ENCODE measurements around the gene NIPBL.
"Not testable (repeated sequence)": the region's sequence is repeated elsewhere in the genome, so short reads cannot be mapped to it uniquely, and the experiment has no call there.

Gene NIPBL

DNA sequence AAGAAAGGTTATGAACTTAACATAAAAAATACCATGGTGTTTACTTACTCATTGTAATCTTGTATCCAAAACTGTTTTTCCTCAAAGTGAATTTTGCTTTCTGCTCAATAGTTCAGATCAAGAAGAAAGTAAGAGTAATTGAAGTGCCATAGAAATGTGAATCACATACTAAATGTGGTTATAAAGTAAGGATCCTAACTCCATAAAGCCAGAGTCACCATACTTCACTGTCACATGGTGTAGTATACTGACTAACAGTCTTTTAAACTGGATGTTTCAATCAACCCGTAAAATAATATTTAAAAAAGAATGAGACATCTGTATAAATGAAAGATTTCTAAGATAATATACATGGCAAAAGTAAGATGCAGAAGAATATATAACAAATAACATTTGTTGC is 72.1 kb downstream of the NIPBL start:
- no peak for DNase-seq

DNA sequence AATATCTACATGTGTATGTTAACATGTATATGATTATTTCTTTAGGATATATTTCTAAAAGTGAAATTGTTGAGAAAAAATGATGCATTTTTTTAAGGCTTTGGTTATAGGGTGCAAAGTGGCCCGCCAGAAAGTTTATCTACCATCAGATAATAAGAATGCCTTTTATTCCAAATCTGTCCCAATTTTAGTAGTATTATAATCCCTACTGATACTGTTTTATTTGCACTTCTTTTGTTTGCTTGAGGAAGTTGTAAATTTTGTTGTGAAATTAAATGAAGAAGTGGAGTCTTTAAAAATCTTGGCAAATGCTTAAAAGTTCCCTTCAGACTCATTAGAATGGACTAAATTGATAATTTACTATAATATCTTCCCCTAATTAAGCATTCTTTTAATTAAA is 73.0 kb downstream of the NIPBL start:
- no peak for DNase-seq

DNA sequence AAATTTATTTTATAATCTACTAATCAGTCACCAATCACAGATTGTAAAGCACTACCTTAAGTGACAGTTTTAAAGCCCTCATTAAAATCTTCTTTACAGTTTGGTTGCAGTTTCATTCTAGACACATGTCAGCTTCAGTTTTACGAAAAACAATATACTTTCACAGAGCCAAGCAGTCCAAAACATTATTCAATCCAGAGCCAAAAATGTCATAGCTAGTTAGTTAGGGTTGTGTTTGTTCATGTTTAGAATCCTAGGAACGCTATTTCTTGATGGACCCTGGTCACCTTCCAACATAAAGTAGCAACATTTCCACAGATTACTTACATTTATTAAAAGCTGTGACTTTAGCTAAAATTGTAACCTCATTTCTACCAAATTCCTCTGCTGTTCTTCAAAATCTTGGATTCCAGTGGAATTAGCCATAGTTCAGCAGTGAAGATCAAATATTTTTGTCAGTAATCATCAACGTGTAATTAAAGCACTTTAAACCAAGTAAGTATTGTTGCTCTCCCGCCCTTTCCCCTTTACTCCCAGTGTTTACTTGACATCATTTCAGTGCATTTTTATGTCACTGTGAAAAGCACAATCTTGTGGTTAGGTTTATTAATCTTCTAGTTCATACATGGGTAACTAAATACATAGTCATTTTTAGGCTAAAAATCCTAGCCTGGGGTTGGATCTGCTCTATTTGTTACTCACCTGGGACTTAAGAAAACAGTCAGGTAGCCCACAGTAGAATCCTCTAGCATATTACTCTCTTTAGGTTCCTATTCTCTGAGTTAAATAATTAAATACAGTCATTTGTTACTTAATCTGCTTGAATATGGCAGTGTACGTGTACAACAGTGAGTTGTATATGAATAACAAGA is 74.3 kb downstream of the NIPBL start:
- no peak for DNase-seq

DNA sequence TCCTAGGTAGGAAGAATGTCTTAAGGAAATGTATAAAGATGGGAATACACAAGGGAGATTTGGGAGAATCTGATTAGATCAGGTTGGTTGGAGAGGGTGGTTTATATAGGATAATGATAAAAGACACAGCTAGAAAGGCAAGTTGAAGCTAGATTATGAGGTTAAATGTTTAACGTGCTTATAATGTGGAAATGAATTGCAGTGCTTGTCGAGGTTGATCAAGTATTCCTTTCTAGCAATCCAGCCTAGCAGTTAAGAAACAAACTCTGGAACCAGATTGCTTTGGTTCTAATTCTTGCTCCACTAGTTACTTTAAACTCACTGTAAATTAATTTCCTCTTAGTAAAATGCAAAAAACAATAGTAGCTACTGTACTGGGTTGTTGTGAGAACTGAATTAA is 76.5 kb downstream of the NIPBL start:
- no peak for DNase-seq

DNA sequence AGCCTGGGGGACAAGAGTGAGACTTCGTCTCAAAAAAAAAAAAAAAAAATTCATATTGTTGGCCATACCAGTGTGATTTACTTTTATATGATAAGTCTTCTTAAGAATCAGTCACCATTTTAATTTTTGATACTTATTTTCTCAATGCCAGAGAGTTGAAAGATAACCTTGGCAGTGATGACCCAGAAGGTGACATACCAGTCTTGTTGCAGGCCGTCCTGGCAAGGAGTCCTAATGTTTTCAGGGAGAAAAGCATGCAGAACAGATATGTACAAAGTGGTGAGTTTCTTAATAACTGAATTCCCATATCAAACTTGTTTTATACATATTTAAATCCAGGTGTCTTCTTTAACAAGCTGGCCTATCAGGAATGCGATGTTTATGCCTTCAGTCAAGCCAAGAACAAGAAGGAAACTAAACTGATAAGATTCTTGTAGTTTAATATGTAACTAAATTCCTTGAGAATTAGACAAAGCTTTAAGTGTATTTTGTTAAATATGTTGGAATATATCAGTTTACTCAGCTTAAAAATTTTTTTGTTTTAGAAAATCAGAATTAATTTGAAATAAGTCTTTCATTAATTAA is 81.5 kb downstream of the NIPBL start:
- no peak for DNase-seq

DNA sequence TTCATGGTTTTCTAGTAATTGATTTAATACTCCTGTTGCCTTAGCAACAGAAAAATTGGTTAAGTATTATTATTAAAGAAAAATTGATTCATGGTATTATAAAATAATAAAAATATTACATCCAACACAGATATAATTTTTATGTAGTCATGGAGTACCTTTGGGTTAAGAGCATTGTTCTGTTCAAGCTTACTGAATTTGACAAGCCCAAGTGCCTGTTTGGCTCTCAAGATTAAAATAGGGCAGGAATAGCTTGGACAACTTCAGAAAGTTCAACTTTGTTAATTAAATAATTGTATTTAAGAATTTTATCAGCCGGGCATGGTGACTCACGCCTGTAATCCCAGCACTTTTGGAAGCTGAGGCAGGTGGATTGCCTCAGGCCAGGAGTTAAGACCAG is 82.0 kb downstream of the NIPBL start:
- no peak for DNase-seq

DNA sequence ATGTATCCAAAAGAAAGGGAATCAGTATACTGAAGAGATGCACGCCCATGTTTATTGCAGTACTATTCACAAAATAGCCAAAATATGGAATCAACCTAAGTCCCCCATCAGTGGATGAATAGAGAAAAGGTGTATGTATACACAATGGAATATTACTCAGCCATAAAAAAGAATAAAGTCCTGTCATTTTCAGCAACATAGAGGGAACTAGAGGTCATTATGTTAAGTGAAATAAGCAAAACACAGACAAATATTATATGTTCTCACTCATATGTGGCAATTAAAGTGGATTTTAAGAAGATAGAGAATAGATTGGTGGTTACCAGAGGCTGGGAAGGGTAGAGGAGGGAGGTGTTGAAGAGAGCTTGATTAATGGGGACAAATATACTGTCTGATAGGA is 88.6 kb downstream of the NIPBL start:
- no peak for DNase-seq

DNA sequence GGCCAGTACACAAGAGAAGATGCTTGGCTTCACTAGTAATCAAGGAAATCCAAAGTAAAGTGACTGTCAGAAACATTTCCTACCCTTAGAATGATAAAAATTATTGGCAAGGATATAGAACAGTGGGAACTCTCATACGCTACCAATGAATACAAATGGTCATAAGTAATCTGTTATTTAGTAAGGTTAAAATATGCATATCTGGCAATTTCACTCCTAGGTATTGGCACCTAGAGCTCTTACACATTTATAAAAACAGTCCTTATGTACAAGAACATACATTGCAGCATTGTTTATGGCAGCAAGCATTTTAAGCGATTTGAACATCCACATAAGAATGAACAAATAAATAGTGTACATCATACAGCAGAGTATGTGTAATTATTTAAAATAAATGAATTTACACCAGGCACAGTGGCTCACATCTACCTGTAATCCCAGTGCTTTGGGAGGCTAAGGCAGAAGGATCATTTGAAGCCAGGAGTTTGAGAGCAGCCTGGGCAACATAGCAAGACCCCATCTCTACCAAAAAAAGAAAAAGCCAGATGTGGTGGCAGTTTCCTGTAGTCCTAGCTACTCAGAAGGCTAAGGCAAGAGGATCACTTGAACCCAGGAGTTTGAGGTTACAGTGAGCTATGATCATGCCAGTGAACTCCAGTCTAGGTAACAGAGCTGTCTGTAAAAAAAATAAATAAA is 93.3 kb downstream of the NIPBL start:
- DNase-seq: no peak

DNA sequence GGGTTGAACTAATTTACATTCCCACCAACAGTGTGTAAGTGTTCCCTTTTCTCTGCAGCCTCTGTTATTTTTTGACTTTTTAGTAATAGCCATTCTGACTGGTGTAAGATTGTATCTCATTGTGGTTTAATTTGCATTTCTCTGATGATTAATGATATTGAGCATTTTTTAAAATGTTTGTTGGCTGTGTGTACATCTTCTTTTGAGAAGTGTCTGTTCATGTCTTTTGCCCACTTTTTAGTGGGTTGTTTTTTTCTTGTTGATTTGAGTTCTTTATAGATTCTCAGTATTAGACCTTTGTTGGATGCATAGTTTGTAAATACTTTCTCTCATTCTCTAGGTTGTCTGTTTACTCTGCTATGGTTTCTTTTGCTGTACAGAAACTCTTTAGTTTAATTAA is 101.6 kb downstream of the NIPBL start:
- DNase-seq: no peak

DNA sequence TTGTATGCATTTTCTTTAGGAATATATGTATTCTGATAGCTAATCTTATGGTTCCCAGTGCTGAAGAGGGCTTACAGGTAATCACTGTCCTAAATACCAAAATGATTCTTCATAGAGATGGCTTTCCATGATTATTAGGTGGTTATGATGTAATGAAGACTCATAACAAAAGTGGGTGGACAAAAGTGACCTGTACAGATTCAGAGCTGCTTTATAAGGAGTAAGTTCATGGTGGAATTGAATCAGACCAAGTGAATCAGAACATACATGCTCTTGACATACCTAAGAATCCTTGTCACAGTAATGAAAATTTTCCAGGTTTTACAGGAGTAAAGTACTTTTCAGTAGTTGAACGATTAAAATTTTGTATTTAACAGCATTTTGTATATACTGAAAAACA is 105.6 kb downstream of the NIPBL start:
- no peak for DNase-seq

DNA sequence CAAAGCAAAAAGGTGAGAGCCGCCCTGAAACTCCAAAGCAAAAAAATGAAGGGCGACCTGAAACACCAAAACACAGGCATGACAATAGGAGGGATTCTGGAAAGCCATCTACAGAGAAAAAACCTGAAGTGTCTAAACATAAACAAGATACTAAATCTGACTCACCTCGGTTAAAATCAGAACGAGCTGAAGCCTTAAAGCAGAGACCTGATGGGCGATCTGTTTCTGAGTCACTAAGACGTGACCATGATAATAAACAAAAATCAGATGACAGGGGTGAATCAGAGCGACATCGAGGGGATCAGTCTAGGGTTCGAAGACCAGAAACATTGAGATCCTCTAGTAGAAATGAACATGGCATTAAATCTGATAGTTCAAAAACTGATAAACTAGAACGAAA is 108.8 kb downstream of the NIPBL start:
- no peak for DNase-seq

DNA sequence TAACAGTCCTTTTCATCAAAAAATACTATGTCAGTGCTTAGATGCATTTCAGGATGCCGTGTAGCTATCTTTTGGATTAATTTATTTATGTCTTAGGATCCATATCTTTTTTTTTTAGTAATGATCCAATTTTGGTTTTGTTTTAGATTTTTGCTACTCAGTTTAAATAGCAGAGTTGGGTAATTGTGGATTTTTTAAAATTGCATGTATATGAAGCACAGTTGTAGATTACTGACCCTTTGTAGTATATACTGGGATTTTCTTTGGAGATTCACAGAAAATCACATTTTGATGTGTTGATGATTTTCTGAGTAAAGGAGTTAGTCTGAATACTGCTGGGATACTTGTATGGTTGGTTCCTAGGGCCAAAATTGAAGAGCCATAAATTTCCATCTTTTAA is 111.8 kb downstream of the NIPBL start:
- DNase-seq: no peak

DNA sequence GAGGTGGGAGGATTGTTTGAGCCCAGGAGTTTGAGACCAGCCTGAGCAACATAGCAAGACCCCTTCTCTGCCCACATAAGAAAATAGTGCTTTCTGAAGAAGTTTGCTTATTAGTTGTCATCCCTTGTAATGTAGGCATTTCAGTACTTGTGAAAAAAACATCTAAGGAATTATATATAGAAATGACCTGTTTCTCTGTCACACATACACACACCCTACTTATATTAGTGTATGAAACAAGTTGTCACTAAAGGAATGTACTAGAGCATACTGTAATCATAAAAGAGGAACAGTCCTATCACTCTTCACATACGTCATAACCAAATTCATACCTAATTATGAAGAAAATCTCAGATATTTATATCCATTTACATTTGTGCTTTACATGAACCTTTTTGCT is 122.0 kb downstream of the NIPBL start:
- no peak for DNase-seq

DNA sequence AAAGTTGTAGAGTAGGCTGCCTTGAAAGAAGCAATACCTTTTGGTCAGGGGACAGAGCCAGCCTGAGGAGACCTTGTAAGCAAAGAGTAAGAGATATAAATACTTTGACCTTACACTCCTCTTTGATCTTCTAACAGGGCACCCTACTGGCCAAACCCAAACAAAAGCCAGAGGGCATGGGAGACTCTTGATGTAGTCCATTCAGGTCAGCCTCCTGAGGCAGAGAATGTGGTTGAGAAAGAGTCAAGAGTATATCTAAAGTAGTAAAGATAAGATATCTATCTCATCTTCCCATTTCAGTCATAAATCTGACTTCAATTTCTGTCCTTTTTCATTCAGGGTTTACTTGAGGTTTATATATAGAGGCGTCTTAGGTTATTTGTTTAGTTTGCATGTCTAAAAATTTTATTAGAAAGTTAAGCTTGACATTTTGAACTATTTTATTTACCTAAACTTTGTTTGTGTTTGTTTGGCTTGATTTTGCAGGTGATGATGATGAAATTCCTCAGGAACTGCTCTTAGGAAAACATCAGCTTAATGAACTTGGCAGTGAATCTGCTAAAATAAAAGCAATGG is 125.7 kb downstream of the NIPBL start:
- DNase-seq: no peak

DNA sequence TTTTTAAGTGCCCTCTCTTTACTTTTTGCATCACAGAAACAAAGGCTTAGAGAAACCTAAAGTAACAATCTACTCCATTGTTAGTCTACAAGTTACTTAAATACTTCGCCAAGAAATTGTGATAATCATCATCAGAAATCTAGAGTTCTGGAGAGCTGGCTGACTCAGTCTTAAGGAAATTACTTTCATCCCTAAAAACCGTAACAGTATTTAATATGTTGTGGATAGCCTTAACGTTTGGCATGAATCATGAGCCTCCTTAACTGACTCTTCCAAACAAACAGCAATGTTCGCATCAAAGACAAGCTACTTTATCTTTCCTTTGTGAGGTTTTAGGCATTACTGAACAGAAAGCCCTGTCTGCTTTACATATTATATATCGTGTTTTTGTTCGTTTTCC is 128.7 kb downstream of the NIPBL start:
- no peak for DNase-seq

DNA sequence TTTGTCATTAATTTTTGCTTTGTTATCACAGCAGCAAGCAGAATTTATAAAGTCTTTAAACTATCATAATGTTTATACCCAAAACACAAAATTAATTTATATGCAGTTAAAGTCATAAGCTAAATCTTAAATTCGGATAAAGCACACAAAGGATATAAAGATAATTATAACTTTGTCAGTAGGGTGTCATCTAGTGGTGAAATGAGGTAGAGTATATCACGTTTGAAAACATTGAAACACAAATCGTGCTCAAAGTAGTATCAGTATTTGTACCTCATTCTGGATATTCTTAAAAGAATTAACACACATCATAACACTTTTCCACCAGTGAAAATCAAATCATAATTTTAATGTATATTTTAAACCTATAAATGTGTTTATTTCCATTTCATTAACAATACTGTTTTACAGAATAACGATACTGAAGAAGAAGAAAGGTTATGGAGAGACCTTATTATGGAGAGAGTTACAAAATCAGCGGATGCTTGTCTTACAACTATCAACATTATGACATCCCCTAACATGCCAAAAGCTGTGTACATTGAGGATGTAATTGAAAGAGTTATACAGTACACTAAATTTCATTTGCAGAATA is 129.5 kb downstream of the NIPBL start:
- DNase-seq: peak; percentile 64

DNA sequence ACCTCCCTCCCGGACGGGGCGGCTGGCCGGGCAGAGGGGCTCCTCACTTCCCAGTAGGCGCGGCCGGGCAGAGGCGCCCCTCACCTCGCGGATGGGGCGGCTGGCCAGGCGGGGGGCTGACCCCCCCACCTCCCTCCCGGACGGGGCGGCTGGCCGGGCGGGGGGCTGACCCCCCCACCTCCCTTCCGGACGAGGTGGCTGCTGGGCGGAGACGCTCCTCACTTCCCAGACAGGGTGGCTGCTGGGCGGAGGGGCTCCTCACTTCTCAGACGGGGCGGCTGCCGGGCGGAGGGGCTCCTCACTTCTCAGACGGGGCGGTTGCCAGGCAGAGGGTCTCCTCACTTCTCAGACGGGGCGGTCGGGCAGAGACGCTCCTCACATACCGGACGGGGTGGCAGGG is 136.6 kb downstream of the NIPBL start:
- not testable (repeated sequence) for DNase-seq

DNA sequence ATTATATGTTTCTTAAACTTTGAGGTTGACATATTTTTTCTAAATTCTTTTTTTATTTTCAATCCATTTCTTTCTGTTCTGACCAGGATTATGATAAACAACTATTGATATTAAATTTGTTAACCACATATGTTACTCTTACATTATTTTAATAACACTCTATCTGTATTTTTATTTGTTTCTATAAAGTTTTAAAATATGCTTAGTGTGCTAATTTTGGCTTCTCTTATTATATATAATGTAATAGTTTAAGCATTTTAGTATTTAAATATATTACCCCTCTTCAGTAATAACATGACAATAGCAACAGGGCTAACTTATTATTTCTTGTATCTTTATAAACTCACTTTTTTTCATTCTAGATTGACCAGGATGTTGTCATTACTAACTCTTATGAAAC is 137.8 kb downstream of the NIPBL start:
- no peak for DNase-seq

DNA sequence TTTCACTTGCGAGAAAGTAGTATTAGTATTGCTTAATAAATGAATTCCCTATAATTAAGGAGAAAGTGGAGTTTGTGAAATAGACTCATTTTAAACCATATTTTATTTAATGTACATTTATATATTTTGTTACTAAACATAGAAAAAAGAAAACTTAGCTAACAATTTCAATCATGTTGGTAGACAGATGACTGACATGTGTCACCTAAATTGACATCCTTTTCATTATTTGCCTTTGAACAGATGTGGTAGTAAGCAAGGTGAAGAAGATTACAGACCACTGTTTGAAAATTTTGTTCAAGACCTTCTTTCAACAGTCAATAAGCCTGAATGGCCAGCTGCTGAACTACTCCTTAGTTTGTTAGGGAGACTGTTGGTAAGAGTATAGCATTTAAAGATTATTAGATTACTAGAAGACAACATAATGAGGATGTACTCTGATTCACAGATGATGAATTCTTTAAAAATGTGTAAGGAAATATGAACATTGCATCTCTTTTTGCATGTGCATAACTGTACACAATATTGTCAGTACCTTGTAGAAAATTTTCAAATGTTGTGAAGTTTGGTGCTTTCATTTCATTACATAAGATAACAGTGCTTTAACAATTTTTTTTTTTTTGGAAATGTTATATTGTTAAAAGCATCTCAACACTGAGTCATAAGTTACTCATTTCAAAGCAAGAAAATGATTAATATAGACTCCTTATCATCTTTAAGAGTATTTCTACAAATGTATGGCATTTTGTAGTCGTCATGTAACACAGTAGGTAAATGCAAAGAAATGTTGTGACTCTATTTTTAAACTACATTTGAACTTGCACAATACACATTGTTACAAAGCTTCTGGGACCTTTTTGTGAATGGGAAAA is 139.5 kb downstream of the NIPBL start:
- no peak for DNase-seq

DNA sequence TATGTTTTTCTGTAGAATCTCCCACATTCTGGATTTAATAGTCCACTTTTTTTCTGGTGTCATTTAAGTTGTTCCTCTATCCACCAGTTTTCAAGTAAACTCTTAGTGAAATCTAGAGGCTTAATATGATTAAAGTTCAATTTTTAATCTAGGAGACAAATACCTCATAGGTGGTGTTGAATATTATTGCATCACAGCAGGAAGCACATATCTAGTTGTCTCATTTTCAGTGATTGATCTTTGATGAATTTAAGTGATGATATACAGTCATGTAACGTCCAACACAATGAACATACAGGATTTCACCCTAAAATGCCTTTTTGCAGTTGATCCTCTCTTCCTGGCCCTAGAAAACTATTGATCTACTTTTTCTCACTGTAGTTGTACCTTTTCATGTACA is 152.3 kb downstream of the NIPBL start:
- no peak for DNase-seq

DNA sequence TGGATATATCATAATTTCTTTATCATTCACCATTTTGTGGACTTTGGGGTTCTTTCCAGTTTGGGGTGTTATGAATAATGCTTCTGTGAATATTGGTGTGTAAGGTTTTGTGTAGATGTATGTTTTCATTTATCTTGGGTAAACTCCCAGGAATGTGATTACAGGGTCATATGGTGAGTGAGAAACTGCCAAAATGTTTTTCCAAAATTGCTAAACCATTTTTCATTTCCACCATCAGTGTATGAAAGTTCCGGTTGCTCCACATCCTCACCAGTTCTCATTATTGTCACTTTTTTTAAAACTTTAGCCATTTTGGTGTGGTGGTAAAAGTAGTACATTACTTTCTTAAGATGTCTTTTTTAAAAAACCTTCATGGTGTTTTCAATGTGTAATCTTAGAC is 152.9 kb downstream of the NIPBL start:
- DNase-seq: no peak

DNA sequence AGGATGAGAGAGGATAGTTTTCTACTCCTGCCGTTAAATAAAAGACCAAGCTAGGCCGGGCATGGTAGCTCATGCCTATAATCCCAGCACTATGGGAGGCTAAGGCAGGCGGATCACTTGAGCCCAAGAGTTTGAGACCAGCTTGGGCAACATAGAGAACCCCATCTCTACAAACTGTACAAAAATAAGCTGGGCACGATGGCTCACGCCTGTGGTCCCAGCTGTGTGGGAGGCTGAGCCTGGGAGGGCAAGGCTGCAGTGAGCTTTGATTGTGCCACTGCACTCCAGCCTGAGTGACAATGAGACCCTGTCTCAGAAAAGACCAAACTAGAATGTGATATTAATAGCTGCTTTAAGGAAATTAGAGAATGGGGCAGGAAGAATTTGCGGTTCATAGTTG is 158.4 kb downstream of the NIPBL start:
- DNase-seq: no peak

Measured in NCI-H1694 (cell line).